GM18498 (cell line): ENCODE data around the gene GNG4.
"Not testable (repeated sequence)": the region's sequence is repeated elsewhere in the genome, so short reads cannot be mapped to it uniquely, and the experiment has no call there.

Source experiments
- ATAC-seq: cut with Tn5 transposase; IDR thresholded peaks from one replicate; pipeline ENCODE4 v1.9.1; 2021; ENCODE audit warnings: mild to moderate bottlenecking, moderate library complexity; ENCODE audit not compliant: unreplicated experiment

The GNG4 gene

DNA sequence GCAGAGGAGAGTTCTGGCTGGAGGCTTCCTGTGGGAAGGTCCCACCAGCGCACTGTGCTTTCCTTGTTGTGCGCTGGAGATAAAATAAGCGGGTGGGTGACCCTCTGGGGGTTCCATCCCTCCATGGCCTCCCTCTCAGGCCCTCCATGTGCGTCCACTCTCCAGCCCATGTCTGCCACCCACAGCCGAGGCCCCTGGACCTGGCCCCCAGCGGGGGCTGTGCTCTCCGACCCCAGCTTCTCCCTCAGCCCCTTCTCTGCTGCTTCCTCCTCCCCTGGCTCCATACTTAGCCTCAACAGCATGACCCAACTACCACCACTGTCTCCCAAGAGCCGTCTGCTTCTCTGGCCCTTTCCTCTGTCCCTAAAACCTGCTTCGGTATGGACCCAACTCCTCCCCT, 61.4 kb downstream of the GNG4 start:
- no peak for ATAC-seq

DNA sequence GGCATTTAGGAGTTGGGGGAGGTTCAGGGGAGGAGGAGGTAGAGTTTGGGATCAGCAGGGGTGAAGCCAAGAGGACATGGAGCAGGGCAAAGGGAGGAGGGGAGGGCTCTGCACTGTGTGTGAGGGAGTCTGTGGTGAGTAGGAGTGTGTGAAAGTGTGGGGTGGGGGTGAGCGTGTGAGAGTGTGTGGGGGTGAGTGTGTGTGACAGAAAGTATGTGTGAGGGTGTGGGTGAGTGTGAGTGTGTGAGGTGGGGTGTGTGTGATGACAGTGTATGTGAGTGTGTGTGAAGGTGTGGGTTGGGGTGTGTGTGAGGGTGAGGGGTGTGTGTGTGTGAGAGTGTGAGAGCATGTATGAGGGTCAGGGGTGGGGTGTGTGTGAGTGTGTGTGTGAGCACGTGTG, 62.6 kb downstream of the GNG4 start:
- ATAC-seq = no peak

DNA sequence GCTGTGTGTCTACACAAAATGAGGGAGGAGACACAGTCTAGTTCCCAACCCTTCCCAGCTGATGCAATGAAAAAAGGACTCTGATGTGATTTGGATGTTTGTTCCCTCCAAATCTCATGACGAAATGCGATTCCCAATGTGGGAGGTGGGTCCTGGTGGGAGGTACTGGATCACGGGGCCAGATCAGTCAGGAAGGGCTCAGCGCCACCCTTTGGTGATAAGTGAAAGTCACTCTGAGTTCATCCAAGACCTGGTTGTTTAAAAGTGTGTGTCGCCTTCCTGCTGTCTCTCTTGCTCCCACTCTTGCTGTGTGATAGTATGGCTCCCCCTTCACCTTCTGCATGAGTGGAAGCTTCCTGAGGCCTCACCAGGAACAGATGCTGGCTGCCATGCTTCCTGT, 63.2 kb downstream of the GNG4 start:
- no peak for ATAC-seq

DNA sequence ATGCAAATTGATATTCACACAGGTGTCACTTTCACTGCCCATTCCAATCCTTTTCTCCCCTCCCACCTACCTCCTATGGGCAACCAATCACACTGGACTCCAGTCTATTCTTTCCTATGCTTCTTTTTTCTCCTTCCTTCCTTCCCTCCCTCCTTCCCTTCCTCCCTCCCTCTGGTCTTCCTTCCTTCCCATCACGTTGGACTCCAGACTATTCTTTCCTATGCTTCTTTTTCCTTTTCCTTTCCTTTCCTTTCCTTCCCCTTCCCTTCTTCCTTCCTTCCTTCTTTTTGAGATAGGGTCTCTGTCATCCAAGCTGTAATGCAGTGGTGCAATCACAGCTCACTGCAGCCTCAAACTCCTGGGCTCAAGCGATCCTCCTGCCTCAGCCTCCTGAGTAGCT, 64.6 kb downstream of the GNG4 start:
- no peak for ATAC-seq

DNA sequence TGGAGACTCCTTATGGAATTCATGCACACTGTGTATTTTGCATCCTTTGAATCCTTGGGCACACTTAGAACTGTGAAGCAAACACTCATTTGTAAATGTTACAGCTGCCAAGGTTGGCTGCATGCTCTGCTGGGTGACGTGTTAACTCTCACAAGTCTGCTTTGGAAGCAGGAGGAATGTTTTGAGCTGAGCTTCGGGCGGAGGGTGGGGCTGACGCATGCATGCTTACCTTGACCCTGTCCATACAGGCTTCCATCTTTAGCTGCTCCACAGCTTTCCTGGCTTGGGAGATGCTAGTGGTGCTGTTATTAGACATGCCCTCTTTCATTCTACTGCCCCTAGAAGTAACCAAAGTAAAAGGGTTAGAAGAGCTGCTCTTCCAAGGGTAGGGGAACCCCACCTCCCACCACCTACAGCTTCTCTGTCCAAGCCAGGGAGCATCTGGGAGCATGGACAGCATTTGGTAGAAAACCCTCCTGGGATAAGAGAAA, 66.0 kb downstream of the GNG4 start:
- no peak for ATAC-seq

DNA sequence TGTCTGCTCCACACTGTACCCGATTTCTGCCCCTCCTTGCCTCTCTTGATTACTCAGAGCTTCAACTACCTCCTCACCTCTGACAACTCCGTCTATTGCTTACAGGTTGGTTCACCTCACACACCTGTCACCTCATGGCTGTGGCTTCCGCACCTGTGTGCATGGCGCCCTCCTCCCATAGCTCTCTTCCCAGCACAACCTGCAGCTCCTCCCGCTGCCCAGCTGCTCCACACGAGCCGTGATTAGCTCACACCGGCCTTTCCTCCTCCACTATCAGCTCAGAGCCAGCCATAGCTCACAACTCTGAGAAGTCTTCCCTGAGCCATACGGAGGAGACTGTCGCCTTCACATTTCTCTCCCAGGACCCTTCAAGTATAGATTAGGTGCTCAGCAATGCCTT, 67.5 kb downstream of the GNG4 start:
- no peak for ATAC-seq

DNA sequence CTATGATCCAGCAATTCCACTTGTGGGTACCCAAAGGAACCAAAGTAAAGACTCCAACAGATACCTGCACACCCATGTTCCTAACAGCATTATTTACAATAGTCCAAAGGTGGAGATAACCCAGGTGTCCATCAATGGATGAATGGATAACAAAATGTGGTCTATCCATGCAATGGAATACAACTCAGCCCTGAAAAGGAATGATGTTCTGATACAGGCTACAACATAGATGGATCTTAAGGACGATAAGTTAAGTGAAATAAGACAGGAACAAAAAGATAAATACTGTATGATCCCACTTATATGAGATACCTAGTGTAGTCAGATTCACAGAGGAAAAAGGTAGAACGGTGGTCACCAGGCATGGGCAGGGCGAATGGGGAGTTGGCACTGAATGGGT, 69.7 kb downstream of the GNG4 start:
- no peak for ATAC-seq

DNA sequence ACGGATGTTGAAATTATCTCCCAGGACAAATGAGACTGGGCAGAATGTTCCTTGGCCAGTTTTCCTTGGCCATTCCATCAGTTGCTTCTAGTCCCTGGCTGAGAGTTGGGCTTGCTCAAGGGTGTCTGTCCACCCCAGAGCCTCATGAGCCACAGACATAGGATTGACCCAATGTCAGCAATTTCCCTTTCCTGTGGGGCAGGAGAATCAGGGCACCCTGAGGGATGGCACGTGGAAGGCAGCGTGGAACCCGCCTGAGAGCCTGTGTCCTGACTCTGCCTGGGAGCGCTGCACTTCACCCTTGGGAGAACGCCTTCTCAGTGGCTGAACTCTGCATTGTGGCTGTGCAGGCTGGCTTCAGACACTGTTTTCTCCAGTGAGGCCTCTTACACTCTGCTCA, 74.0 kb downstream of the GNG4 start:
- no peak for ATAC-seq

DNA sequence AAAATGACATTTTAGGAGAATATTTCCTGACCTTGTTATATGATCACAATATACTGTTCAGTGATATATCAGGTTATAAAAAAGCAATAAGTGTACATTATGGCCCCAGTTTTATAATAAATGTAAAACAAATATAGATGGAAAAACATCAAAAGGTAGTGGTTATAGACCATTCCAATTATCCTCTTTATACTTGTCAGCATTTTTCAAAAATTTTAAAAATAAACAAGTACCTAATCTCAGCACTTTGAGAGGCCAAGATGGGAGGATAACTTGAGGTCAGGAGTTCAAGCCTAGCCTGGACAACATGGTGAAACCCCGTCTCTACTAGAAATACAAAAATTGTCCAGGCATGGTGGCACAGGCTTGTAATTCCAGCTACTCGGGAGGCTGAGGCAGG, 75.7 kb downstream of the GNG4 start:
- no peak for ATAC-seq

DNA sequence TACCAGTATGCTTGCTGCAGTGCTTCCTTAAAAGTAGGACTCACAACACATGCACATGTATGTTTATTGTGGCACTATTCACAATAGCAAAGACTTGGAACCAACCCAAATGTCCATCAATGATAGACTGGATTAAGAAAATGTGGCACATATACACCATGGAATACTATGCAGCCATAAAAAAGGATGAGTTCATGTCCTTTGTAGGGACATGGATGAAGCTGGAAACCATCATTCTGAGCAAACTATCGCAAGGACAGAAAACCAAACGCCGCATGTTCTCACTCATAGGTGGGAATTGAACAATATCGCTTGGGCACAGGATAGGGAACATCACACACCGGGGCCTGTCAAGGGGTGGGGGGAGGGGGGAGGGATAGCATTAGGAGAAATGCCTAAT, 76.6 kb downstream of the GNG4 start:
- not testable (repeated sequence) for ATAC-seq

DNA sequence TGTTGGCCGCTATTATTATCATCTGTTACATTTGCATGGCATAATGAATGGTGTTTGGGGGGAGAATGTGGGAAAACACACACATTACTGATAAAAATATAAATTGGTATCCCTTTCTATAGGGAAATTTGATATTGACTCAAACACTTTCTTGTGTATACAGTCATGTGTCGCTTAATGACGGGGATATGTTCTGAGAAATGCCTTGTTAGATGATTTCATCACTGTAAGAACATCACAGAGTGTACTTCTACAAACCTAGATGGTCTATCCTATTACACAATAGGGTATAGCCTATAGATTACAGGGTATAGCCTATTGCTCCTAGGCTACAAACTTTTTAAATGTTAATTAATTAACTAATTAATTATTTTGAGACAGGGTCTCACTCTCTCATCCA, 78.1 kb downstream of the GNG4 start:
- no peak for ATAC-seq

DNA sequence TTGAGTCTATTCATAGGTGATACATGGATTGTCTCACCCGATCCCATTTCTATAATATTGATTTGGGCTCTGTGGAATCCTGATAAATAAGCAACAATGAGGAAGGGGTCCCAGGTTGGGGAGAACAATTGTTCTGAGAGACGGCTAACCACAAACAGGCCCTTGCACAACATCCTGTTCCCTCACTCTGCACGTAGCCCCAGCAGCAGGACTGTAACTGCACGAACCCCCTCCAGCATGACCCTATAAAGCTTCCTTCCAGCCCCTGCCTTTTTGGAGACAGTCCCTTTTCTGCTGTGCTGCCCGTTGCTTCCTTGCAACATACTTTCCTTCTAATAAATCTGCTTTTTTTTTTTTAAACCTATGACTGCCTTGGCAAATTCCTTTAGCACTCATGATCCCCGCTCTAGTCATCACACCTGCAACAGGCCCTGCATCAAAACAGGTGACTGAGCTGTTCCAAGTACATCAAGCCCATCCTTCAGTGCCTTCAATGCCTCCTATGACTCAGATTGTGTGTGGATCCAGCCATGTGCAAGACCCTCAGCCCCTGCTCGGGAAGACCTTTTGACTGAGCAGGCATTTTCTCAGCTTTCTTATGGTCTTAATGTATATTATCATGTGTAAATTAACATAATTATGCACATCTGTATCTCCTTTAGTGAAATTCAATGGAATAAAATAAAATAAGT, 81.6 kb downstream of the GNG4 start:
- no peak for ATAC-seq

DNA sequence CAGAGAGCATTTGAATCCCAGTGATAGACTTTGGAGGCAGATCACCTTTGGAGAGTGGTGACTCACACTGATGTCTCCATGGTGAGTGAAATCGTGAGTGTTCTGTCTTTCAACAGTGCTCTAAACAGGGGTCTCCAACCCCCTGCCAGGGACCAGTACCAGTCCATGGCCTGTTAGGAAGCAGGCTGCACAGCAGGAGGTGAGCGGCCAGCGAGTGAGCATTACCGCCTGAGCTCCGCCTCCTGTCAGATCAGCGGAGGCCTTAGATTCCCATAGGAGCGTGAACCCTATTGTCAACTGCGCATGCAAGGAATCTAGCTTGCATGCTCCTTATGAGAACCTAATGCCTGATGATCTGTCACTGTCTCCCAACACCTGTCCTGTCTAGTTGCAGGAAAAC, 83.5 kb downstream of the GNG4 start:
- ATAC-seq = no peak

DNA sequence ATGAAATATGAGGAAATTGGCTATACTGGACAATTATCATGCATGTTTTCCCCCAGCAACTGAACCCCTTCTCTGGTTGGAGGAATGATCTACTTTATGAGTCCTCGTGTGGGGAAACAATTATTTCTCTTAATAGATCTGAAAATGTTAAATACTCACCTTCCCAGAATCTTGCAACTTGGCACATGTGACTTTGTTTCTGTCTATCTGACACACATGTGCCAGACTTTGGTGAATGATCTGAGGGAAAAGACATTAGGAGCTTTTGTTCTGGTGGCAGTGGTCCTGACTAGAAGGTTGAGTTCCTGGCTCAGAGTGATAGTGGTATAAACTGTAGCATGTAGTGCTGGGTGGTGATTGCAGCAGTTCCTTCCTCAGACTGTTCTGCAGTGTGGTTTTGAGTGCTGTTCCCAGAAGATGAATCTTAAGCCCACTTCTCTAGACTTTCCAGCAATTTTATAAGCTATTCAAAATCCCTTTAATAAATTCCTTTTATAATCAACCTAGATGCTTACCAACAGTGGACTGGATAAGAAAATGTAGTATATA, 86.0 kb downstream of the GNG4 start:
- no peak for ATAC-seq

DNA sequence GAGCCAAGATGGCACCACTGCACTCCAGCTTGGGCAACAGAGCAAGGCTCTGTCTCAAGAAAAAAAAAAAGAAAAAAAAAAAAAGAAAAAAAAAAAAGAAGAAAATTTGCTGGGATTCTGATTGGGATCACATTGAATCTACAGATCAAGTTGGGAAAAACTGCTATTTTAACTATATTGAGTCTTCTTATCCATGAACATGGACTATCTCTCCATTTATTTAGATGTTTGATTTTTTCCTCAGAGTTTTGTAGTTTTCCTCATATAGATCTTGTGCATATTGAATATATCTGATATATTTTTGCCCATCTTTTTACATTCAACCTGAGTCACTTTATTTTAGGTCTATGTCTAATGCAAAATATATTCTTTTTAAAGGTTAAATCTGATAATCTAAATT, 87.0 kb downstream of the GNG4 start:
- no peak for ATAC-seq

DNA sequence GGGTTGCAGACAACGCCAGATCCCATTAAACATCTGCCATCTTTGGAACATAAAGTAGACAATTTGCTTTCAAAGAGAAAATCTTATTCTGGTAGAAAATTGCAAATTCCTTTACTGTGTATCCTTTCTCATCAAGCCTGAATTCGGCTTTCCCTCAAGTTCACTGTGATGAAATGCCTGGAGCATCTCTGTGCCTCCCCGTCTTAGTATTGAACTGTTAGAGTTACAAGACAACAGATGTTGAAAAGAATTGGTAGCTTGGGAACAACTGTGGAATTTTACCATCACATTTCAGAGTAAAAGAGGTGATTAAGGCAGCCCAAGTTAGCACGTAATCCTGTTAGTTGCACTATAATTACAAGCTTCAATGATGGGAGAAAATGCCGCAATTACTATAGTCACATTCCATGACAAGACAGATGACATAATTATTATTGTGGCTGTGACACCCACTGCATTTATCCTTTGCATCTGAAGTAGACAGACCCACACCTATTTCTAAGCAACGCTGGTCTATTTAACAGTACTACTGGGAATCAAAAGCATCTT, 90.9 kb downstream of the GNG4 start:
- no peak for ATAC-seq

DNA sequence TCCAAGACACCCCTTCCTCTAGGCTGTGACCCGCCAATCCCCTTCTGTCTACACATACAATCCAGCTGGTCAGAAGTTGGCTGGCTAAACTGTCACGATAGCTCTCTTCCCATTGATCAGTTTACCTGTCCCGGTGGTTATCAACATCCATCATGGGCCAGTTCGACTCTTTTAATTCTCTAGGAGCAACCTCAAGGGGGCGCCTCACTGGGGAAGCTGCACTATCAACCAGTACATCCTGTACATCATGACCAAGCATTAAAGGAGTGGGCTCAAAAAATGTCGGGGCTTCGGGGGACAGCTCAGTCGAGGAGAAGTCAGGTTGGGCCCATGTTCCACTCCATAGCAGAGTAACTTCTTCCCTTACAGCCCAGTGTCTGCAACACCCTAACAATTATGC, 92.1 kb downstream of the GNG4 start:
- no peak for ATAC-seq

DNA sequence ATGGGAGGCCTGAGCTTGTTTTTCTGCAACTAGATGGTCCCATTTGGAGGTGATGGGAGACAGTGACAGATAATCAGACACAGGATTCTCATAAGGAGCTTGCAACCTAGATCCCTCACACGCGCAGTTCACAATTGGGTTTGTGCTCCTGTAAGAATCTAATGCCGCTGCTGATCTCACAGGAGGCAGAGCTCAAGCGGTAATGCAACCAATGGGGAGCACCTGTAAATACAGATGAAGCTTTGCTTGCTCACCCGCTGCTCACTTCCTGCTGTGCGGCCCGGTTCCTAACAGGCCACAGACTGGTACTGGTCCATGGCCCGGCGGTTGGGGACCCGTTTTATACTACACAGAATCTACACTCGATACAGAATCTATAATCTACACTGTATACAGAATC, 92.8 kb downstream of the GNG4 start:
- ATAC-seq = no peak

DNA sequence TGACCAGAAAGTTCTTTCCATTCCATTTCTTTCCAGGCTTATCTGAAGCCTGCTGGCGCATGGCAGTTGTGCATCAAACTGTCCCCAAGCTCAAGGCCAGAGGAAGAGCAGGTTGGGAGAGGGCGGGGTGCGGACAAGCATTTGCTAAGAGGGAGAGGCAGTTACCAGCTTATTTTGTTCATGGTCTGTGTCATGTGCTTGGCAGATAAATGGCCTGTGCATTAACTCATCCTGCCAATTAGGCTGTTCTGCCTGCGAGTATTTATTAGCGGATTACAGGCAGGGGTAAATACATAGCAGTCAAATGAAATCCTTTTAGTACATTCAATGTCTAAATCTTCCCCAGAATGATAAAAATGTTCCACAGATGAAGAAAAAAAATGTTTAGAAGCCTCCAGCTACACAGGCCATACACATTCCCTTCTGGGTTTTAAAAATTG, 96.5 kb downstream of the GNG4 start:
- ATAC-seq = no peak

DNA sequence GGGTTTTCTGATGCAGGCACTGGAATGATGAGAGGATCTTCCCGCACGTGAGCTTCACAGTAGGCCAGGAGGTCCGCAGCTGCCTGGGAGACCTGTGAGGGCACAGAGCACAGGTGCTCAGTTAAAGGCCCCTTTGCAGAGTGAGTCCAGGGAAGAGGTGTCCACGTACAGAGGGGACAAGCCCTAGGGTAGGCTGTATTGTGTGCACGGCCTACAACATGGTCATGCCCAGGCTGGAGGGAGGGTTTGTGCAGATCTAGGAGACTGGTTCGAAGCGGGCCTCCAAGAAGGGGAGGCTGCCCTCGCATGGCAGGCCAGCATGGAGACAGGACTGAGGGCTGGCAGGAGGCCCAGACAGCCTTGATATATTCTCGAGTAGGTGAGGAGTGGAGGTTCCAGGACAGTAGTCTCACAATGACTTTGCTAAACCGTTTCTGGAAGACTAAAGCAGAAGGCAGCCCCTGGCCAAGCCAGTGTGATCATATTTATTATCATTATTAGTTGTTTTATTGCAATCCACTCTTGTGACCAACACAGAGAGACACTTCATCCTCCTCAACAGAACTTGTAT, 97.4 kb downstream of the GNG4 start:
- ATAC-seq = no peak

DNA sequence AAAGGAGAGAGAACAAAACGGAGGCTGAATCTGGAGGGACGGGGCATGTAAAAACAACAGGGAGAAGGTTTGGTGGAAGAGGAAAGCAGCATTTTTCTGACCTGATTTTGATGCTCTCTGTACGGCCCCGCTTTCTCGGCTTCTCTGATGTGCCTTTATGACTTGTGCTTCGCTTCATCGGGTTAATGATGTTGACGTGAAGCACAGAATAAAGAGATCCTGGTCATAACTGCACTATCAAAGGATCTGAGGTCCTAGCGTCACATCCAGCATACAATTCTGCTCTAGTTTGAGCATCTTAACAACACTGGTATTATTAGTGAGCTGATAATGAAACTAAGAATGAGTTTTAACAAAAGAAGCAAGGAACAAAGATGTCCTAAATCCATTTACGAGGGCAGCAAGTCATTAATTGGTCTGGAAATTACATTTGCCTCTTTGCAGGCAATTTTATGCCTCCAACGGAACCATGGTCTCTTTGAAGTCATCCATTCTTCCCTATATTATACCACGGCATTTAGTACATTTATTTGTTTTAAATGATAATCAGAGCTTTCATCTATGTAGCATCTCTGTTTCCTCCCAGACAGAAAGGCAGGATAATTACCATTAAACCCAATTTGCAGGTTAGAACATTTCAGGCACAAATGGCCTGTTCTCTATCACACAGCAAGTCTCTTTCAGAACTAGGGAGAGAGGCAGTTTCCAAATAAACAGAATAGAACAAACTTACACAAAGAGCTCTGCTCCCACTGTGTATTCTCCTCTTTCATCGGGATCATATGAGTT, 100.0 kb downstream of the GNG4 start:
- ATAC-seq = no peak
